GM19468 (cell line): ENCODE results near the gene SYNE1.

Source experiments
- ATAC-seq: cut with Tn5 transposase; IDR thresholded peaks from one replicate; pipeline ENCODE4 v1.9.1; 2021; ENCODE audit warnings: mild to moderate bottlenecking, moderate library complexity, moderate number of reproducible peaks; ENCODE audit not compliant: unreplicated experiment; ENCODE audit errors: extremely low read depth

Gene SYNE1

DNA sequence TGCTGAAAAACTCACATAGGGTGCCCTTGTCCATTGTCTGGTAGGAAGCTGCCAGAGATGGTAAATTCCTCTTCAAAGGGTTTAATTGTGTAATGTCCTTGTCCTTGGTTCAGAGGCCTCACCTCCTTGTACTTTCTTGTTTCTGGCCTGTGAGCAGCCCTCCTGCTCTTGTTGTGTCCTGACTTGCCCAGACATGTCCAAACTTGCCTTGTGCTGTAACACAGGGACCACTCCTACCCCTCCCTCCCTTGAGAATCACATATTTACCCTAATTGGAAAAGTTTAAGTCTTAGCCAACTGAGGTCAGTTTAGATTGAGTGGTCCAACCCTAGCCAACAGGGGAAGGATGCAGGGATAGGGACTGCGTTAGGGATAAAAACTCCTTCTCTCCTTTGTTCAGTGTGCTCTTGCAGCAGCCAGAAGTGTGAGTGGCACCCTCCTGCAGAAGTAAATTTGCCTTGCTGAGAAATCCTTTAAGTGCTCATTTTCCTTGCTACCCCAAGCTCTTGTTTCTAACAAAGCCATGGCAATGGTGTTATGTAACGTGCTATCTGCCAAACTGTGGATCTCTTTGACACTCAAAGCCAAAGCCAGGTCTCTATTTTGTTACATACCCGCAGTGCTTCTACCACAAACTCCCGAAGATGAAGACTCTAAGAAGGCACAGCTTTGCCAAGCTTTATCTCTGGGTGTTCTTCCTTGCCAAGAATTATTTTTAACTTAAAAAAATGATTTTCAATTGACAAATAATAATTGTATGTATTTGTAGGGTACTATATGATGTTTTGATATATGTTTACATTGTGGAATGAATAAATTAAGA is 415.1 kb downstream of the SYNE1 start:
- no peak for ATAC-seq

DNA sequence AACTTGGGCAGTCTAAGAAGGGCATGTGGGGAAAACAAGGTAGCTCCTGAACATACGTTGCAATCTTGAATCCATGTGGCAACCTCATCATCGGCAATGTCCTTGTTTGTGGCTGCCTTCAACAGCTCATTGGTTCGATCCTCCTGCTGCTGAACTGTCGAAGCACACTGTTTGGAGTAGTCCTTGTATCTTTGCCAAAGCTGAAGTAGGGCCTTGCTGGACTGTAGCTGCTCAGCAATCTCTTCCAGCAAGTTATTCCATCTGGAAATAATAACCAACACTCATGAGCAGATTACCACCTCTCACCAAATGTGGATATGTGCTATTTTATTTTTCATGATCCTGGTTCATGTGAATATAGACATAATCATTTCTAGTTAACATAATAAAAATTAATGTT is 416.4 kb downstream of the SYNE1 start:
- no peak for ATAC-seq

DNA sequence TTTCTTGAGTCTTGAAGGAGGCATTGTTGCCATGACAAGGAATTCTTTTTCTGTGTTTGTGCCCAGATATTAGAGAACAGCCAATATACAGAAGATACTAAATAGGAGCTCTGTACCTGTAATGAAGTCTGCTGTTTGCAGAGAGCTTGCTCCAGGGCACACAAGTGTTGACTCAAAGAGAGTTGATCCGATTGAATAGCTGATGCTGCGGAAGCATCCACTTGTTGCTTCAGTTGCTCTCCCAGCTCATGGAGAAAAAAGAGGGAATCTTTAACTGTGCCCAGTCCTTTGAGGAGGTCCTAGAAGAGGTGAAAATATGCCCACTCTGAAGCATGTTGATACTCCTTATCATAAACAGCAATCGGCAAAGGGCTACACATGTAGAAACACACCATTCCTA is 418.3 kb downstream of the SYNE1 start:
- ATAC-seq = no peak

DNA sequence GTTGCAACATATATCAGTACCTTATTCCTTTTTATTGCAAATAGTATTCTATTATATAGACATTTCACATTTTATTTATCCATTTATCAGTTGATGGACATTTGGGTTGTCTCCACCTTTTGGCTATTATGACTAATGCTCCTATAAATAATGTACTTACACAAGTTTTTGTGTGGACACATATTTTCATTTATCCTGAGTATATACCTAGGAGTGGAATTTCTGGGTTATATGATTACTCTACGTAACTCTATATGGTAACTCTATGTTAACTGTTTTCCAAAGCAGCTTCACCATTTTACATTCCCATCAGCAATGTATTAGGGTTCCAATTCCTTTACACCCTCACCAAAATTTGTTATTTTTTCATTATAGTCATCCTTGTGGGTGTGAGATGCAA is 424.7 kb downstream of the SYNE1 start:
- ATAC-seq = no peak

DNA sequence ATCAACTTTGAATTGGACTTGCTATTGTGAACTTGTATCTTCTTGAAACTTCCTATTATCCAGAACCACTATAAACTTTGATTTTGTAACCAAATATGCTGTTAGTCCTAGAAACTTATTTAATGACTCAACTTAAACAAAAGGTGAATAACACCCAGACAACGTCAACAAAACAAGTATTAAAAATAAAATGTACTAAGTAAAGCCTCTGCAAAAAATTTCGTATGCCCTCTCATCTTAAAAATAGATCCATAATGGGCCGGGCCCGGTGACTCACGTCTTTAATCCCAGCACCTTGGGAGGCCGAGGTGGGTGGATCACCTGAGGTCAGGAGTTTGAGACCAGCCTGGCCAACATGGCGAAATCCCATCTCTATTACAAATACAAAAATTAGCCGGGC is 428.0 kb downstream of the SYNE1 start:
- no peak for ATAC-seq

GRCh38 chr6:152207915-152208714 is 429.0 kb downstream of the SYNE1 start:
- ATAC-seq = no peak

- ATAC-seq = no peak
These were observed 430.9 kb downstream of the SYNE1 start for GRCh38 chr6:152206072-152206818.

DNA sequence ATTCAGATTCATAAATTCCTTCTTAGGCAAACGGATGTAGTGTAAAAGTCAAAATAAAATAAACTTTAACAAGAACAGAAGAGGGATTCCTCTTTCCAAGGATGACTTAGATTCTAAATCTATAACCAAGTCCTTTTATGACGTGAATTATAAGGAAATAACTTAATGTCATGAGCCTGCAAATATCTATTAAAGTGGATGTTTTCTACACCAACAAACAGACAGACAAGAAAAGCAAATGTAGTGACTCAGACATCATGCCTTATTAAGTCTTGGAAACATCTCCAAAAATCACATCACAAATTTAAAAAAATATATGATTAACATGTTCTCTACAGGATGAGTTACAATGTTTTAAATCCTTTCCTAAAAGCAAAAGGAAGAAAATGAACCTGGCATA is 432.6 kb downstream of the SYNE1 start:
- ATAC-seq = no peak

DNA sequence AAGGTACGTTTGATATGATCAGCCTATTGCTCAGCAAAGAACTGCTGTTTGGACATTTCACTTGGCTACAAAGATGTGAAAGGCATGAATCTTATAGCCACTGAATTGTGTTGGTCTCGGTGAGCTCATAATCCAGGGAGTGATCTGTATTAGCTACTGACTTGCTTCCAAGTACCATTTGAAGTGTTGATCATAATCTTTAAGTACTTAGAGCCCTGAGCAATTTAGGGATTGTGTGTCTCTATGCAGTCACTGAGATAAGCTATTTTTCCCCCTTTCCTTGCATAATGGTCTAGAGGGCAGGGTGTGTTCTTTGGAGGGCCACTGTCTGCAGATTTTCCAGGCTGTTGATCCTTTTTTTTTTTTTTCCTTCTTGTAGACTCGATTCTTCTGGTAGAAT is 436.0 kb downstream of the SYNE1 start:
- ATAC-seq = no peak

DNA sequence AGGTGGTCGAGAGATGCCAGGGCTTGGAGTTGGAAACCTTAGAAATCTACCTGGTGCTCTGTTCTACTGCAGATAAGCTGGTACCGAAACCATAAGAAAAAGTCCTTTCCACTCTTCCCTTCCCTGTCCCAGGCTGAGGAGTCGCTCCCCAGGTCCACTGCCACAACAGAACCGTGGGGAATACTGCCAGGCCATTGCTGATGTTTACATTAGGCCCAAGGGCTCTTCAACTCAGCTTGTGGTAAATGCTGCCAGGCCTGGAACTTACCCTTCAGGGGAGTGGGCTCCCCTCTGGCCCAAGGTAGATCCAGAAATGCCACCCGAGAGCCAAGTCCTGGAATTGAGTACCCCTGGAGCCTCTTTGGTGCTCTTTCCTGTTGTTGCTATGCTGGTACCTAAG is 441.3 kb downstream of the SYNE1 start:
- no peak for ATAC-seq

DNA sequence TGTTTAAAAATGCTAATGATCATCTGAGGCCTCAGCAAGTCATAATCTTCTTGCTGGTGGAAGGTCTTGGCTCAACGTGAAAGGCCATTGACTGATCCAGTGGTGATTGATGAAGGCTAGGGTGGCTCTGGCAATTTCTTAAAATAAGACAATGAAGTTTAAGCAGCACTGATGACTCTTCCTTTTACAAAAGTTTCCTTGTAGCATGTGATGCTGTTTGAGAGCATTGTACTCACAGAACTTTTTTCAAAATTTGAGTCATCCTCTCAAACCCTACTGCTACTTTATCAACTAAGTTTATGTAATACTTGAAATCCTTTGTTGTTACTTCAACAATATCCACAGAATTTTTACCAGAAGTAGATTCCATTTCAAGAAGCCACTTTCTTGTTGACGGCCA is 447.4 kb downstream of the SYNE1 start:
- no peak for ATAC-seq

- ATAC-seq = no peak
These were observed 449.2 kb downstream of the SYNE1 start for GRCh38 chr6:152188011-152188410.

DNA sequence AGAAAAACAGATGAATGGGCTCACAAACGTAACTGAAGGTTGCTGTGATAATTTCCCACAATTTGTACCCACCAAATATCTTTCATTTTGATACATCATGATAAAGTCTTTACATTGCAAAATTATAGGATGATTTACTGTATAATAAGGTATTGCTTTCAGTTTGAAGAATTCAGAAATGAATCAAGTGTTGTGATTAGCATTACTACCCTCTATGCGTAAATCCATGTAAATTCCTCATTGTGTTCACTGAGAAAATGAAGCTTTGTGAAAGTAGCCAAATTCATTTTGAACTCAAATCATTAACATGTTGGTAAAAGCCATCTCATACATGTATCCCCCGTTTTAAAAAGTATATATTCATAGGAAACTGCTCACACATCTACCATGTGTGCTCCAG is 450.3 kb downstream of the SYNE1 start:
- no peak for ATAC-seq

DNA sequence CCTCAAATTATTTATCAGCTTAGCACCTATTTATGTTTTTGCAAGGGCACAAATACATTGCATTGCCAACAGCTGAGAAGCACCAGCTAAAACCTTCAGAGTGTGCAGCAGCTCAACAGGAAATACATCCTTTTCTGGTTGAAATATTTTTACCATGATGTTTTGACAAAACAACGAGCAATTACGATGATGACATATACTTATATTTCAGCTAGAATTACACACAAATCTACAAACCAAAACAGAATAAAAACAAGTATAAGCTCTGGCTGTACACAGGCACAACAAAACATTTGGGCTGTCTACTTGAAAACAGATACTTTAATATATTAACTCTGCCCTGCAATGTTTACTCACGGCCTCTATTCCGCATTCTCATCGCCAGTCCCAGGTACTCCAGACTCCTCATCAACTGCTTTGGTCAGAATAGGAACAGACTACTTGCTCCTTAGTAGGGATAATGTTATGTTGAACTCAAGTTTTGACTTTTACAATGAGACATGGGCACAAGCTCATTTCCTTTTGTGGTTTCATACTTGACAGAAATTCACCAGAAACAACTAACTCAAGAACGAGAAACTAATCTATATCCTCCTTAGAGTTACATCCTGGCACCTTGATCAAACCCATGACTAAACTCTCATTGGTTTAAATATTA is 452.1 kb downstream of the SYNE1 start:
- peak; percentile 70 for ATAC-seq

DNA sequence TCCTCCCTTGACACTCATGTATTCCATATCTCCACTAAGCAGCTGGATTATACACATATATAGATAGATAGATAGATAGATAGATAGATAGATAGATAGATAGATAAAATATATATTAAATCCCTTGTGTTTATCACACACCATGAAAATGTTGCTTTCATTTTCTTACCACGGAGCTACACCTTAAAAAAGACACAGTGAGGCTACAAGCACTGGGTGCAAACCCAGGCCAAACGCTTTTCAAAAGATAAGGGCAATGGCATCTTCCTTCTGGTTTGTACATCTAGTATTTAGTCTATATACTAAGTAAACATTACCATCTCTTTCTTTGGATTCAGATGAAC is 452.6 kb downstream of the SYNE1 start:
- ATAC-seq = no peak

DNA sequence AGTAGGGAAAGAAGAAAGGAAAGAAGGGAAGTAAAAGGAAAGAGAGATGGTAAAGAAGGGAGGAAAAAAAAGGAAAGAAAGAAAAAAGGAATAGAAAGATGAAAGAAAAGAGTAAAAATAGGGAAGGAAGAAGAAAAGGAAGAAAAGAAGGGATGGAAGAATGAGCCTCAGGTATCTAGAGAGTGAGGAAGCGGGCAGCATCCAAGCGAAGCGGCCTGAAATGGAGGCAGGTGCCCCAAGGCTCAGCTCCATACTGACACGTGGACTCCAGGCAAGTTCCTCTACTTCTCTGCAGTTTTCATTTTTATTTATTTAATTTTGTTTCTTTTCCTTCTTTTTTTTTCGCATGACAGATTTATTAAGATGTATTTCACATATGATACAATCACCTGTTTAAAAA is 456.6 kb downstream of the SYNE1 start:
- ATAC-seq = no peak

GRCh38 chr6:152176268-152176667 is 460.9 kb downstream of the SYNE1 start:
- ATAC-seq = no peak

DNA sequence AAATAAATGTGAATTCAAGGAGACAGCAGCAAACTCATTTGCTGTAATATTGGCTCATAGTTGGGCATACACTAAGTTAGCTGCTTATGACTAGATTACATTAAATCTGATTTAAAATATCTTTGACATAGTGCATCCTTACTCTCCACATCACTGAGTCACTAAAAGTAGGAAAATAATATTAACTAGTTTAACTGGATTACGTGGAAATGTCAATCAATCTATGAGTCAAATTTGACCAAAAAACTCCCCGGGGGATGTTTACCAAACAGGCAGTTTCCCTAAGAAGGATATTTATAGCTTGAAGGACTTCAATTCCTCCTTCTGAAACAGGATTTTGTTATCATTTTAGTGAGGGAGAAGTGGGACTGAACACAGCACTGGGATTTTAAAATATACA is 463.2 kb downstream of the SYNE1 start:
- ATAC-seq = no peak

DNA sequence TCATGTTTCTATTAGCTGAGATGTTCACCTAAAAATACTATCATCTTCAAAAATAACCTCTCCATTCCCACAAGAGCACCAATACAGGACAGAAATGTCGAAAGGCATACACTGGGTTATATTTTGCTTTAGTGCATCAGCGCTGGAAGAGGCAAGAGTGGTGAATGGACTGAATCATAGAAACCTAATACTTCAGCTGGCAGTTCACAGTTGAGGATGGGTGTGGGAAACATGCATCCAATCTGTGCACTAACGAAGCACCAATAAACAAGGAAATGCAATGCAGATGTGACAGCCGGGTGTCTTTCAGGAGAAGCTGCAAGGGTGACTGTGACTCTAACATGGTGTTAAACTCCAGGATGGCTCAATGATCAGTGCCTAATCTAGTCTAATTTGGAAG is 463.8 kb downstream of the SYNE1 start:
- no peak for ATAC-seq
